Measurements from ENCODE around the gene ETS1.
A peak's percentile ranks its signal among the peaks of the same experiment; 100 is the strongest.

The ETS1 gene

DNA sequence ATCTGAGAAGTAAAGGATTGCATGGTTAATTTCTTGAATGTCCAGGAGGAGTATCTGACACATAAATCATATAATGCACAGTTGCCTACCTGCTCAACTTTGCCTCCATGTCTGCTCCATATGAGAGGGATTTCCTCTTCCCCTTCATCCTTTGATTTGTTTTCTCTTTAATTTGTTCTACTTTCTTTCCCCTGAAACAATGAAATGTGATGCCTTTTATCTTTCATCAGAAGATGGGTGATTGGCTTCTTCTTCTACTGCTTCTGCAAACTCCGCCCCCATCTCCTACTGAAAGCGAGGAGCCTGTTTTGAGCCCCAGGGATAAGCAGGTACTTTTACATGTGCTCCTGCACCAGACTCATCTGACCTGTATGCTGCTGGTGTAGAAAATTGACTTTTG is 9.9 kb upstream of the ETS1 start:
- TF ChIP-seq, protein P1, sequence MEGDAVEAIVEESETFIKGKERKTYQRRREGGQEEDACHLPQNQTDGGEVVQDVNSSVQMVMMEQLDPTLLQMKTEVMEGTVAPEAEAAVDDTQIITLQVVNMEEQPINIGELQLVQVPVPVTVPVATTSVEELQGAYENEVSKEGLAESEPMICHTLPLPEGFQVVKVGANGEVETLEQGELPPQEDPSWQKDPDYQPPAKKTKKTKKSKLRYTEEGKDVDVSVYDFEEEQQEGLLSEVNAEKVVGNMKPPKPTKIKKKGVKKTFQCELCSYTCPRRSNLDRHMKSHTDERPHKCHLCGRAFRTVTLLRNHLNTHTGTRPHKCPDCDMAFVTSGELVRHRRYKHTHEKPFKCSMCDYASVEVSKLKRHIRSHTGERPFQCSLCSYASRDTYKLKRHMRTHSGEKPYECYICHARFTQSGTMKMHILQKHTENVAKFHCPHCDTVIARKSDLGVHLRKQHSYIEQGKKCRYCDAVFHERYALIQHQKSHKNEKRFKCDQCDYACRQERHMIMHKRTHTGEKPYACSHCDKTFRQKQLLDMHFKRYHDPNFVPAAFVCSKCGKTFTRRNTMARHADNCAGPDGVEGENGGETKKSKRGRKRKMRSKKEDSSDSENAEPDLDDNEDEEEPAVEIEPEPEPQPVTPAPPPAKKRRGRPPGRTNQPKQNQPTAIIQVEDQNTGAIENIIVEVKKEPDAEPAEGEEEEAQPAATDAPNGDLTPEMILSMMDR (IDR thresholded peaks at IDR 0.05; ENCODE audit: low read depth, low read length, missing control alignments): no peak
- no peak overlapping the region for H3K4me3 ChIP-seq (ENCODE audit: low read depth, low read length)
- DNase-seq (ENCODE audit: low read depth): no peak
- in situ Hi-C loops (cut with HindIII; ENCODE audit: low sequenced_read_pairs): no loop called here

DNA sequence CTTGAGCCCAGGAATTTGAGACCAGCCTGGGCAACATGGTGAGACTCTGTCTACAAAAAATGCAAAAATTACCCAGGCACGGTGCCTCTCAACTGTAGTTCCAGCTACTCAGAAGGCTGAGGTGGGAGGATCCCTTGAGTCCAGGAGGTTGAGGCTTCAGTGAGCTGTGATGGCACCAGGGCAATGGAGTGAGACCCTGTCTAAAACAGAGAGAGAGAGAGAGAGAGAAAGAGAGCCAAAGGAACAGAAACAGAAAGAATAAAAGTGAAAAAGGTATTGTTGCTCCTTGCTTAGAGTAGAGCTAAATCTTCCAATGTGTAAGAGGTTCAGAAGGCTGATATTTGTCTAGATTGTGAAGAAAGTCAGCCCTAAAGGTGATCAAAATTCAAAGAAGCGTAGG is 8.9 kb upstream of the ETS1 start:
- DNase-seq (ENCODE audit: low read depth): no peak
- TF ChIP-seq, protein P1 (IDR thresholded peaks at IDR 0.05; ENCODE audit: low read depth, low read length, missing control alignments): no peak
- in situ Hi-C loops (cut with HindIII; ENCODE audit: low sequenced_read_pairs): no loop called here
- no peak overlapping the region for H3K4me3 ChIP-seq (ENCODE audit: low read depth, low read length)

DNA sequence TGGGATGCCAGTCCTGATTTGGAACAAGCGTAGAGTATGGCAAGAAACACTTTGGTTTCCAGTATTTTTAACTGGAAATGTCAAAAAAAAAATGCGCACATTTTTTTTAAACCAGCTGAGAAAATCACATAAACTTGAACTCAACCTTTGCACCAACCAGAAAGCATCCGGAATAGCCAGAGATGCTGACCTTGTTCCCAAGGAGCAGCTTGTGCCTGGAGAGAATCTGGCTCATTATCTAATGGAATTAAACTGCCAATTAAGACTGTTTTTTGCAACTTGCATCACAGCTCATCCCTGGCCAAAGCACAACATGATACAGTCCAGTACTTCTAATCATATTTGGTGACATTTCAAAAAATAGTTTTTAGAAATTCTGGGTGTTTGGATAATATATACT is 8.4 kb upstream of the ETS1 start:
- no peak overlapping the region for H3K4me3 ChIP-seq (ENCODE audit: low read depth, low read length)
- in situ Hi-C loops (cut with HindIII; ENCODE audit: low sequenced_read_pairs): no loop called here
- DNase-seq (ENCODE audit: low read depth): no peak
- TF ChIP-seq, protein P1 (IDR thresholded peaks at IDR 0.05; ENCODE audit: low read depth, low read length, missing control alignments): no peak

DNA sequence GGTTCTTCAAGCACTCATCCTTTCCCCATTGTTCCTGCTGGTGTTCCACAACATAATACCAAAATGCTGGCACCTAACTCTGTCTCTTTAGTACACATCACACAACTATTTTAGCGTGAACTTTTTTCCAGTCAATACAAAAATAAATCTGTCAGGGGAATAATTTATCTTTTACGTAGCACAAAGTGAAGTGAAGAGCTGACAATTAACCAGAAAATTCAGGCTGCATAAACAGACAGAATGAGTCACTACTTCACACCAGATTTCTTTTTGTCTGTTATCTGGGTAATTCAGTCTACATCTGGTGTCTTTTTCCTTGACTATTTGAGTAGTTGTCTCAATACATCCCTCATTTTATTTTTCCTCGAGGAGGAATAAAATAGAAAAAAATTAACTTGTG is 7.9 kb upstream of the ETS1 start:
- DNase-seq (ENCODE audit: low read depth): no peak
- TF ChIP-seq, protein P1 (IDR thresholded peaks at IDR 0.05; ENCODE audit: low read depth, low read length, missing control alignments): no peak
- in situ Hi-C loops (cut with HindIII; ENCODE audit: low sequenced_read_pairs): no loop called here
- H3K4me3 ChIP-seq (ENCODE audit: low read depth, low read length): no peak overlapping the region

DNA sequence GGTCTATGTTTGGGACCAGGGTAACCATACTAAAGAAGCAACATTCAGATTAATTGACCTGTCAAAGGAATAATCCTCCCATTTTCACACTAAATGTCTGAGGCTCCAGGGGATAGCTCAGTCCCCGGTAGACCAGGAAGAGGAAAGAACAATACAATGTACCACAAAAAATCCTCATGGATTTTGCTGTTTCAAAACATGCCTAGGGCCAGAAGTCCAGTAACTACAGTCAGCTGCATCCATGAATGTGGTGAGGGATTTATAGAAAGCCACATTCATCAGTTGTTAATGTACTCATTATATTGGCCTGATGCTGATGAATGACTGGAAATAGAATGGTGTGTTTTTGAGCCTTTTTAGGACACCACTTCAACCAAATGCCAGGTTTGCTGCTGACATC is 6.9 kb upstream of the ETS1 start:
- in situ Hi-C loops (cut with HindIII; ENCODE audit: low sequenced_read_pairs): no loop called here

DNA sequence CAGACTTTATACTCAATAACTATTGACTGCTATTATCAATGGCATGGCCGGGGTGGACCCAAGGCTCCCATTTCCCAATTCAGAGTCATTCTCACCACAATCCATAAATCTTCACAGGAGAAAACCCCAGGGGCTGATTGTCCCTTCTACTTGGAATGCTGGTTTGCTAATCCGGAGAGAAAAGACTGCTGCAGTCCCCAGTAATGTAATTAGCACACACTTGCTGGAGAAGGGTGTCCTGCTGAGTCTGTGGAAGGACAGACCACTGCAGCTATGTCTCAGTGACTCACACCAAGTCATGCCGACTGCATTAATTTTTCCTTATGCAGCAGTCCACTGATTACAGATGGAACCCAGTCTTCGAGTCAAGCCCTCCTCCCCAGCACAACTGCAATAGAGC is 5.9 kb upstream of the ETS1 start:
- peak; percentile 78 for DNase-seq (ENCODE audit: low read depth)
- in situ Hi-C loops (cut with HindIII; ENCODE audit: low sequenced_read_pairs): no loop called here
- H3K4me3 ChIP-seq (ENCODE audit: low read depth, low read length): no peak overlapping the region
- TF ChIP-seq, protein P1 (IDR thresholded peaks at IDR 0.05; ENCODE audit: low read depth, low read length, missing control alignments): no peak

More for the DNA sequence above, 6.9 kb upstream of the ETS1 start:
- TF ChIP-seq, protein P1 (IDR thresholded peaks at IDR 0.05; ENCODE audit: low read depth, low read length, missing control alignments): no peak
- no peak for DNase-seq (ENCODE audit: low read depth)
- H3K4me3 ChIP-seq (ENCODE audit: low read depth, low read length): no peak overlapping the region

DNA sequence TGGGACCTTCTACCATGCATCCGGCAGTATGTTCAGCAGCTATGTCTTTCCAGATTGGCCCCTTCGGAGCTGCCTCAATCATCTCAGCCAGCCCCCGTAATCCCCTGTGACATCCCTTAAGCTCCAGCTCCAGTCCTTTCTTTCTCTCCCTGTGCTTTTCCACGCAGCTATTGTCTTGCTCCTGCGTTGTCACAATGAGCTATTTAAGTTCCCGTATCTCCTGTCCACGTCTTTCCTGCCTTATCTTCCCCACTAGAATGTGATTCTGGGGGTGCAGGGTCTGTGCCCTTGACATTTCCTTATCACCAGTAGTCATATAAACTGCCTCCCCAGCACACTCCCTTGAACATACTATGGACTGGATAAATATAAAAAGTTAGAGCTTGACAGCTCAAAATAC is 5.1 kb upstream of the ETS1 start:
- in situ Hi-C loops (cut with HindIII; ENCODE audit: low sequenced_read_pairs): no loop called here
- DNase-seq (ENCODE audit: low read depth): no peak
- TF ChIP-seq, protein P1 (IDR thresholded peaks at IDR 0.05; ENCODE audit: low read depth, low read length, missing control alignments): no peak
- no peak overlapping the region for H3K4me3 ChIP-seq (ENCODE audit: low read depth, low read length)
